GM10266 (cell line): ENCODE measurements around the gene TUBB4B.

Experiments
- DNase-seq: peaks from one replicate; pipeline ENCODE4 v3.0.0; 2012; ENCODE audit errors: extremely low spot score
- CTCF ChIP-seq: IDR thresholded peaks from 2 replicates; pipeline ENCODE4 v1.5.1; 2012; ENCODE audit warnings: mild to moderate bottlenecking, low read depth; ENCODE audit not compliant: control insufficient read depth, insufficient read depth; ENCODE audit errors: missing control alignments

TUBB4B gene

GRCh38 chr9:137264067-137264466 is 23.0 kb downstream of the TUBB4B start:
- no peak for DNase-seq
- TF ChIP-seq CTCF: no peak

DNA sequence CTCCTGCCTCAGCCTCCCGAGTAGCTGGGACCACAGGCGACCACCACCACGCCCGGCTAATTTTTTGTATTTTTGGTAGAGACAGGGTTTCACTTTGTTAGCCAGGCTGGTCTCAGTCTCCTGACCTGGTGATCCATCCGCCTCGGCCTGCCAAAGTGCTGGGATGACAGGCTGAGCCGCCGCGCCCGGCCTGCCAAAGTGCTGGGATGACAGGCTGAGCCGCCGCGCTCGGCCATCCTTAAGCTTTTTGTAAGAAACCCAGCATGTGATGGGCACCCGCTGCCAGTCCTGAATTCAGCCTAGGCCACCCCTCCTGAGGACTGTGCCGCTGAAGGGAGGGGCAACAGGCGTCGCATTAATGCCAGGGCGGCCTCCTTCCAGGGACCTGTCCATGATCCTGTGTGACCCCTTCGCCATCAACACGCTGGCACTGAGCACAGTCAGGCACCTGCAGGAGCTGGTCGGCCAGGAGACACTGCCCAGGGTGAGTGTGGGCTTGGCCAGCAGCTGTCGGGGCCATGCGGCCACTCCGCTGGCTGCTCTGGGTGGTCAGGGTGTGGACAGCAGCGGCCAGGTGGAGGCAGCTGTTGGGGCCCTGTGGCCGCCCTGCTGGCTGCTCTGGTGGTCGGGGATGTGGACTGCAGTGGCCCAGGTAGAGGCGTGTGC is 24.5 kb downstream of the TUBB4B start:
- DNase-seq: no peak
- no peak for TF ChIP-seq CTCF

DNA sequence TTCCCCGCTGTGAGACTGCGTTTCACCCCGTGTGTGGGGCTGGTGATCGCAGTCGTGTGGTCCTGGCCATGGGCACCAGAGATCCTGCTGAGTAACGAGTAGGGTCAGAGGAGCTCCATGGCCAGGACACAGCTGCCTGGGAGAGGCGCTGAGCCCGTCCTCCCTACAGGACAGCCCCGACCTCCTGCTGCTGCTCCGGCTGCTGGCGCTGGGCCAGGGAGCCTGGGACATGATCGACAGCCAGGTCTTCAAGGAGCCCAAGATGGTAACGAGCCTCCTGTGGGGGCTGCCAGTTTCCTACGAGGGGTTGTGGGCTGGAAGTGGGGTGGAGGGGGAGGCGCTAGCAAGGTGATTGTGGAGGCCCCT is 25.1 kb downstream of the TUBB4B start:
- no peak for TF ChIP-seq CTCF
- no peak for DNase-seq

GRCh38 chr9:137266585-137267453 is 25.7 kb downstream of the TUBB4B start:
- DNase-seq: no peak
- no peak for TF ChIP-seq CTCF

DNA sequence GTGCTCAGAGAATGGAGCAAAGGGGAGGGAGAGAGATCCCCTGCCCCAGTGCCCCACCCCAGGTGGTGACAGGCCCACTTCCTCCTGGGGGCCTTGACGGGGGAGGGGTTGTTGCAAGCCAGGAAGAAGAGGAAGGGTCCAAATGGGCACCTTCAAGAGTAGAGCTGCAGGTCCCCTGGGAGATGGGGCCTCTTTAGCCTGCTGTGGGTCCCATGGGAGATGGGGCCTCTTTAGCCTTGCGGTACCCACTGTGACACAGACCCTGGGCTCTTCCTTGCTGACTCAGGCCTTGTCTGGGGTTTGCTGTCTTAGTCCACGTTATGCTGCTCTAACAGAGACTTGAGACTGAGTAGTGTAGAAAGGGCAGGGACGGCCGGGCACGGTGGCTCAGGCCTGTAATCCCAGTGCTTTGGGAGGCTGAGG is 26.9 kb downstream of the TUBB4B start:
- no peak for TF ChIP-seq CTCF
- DNase-seq: no peak

- no peak for DNase-seq
- TF ChIP-seq CTCF: no peak
Observed at GRCh38 chr9:137268538-137269201, 27.6 kb downstream of the TUBB4B start.
